Rectal smooth muscle tissue (tissue), 1 donor: ENCODE results near the gene STARD9.

Experiments
- H3K27ac ChIP-seq: one replicate; pipeline ENCODE4 v1.7.0; 2013; ENCODE audit warnings: low read depth, low read length, inconsistent platforms
- H3K27me3 ChIP-seq: one replicate; pipeline ENCODE4 v1.7.0; 2013; ENCODE audit warnings: low read length; ENCODE audit not compliant: control insufficient read depth, insufficient read depth
- H3K36me3 ChIP-seq: one replicate; pipeline ENCODE4 v1.7.0; 2013; ENCODE audit warnings: low read length; ENCODE audit not compliant: control insufficient read depth, insufficient read depth
- H3K4me1 ChIP-seq: one replicate; pipeline ENCODE4 v1.7.0; 2013; ENCODE audit warnings: low read length; ENCODE audit not compliant: control insufficient read depth, insufficient read depth
- H3K4me3 ChIP-seq: one replicate; pipeline ENCODE4 v1.7.0; 2013; ENCODE audit warnings: low read length
- H3K9ac ChIP-seq: one replicate; pipeline ENCODE4 v1.7.0; 2013; ENCODE audit warnings: low read length

STARD9 gene

GRCh38 chr15:42619656-42620371 lies 44.4 kb downstream of the STARD9 start:
- Histone ChIP-seq H3K27me3 (no peaks in the 10 kb centered on the region), H3K27ac (no peak overlapping the region), H3K4me1 (no peaks in the 10 kb centered on the region), H3K4me3 (no peak overlapping the region), H3K9ac (no peak overlapping the region), H3K36me3 (peaks cover 2% of the 10 kb centered on the region)

GRCh38 chr15:42621386-42621785 lies 46.0 kb downstream of the STARD9 start:
- Histone ChIP-seq H3K36me3 (peaks cover 2% of the 10 kb centered on the region), H3K9ac (no peak overlapping the region)

GRCh38 chr15:42621996-42622925 lies 46.9 kb downstream of the STARD9 start:
- no peak overlapping the region for H3K27ac ChIP-seq
- peaks cover 2% of the 10 kb centered on the region for H3K36me3 ChIP-seq
- H3K9ac ChIP-seq, result no peak overlapping the region
- H3K4me3 ChIP-seq, result no peak overlapping the region
- no peaks in the 10 kb centered on the region for H3K4me1 ChIP-seq
- H3K27me3 ChIP-seq, result no peaks in the 10 kb centered on the region

More at GRCh38 chr15:42621386-42621785, 46.0 kb downstream of the STARD9 start:
- Histone ChIP-seq H3K27ac (no peak overlapping the region), H3K4me3 (no peak overlapping the region), H3K27me3 (no peaks in the 10 kb centered on the region), H3K4me1 (no peaks in the 10 kb centered on the region)

- H3K27ac ChIP-seq, result no peak overlapping the region
- H3K27me3 ChIP-seq, result no peaks in the 10 kb centered on the region
- H3K4me3 ChIP-seq, result no peak overlapping the region
- no peak overlapping the region for H3K9ac ChIP-seq
- peaks cover 2% of the 10 kb centered on the region for H3K36me3 ChIP-seq
- no peaks in the 10 kb centered on the region for H3K4me1 ChIP-seq
Observed at GRCh38 chr15:42623951-42624350, 48.5 kb downstream of the STARD9 start.

GRCh38 chr15:42627485-42627884 lies 52.1 kb downstream of the STARD9 start:
- H3K27me3 ChIP-seq, result no peaks in the 10 kb centered on the region
- H3K9ac ChIP-seq, result no peak overlapping the region
- peaks cover 2% of the 10 kb centered on the region for H3K36me3 ChIP-seq
- no peaks in the 10 kb centered on the region for H3K4me1 ChIP-seq
- no peak overlapping the region for H3K4me3 ChIP-seq
- no peak overlapping the region for H3K27ac ChIP-seq

- Histone ChIP-seq H3K27me3 (no peaks in the 10 kb centered on the region), H3K4me1 (no peaks in the 10 kb centered on the region), H3K27ac (no peak overlapping the region), H3K9ac (no peak overlapping the region), H3K36me3 (peaks cover 2% of the 10 kb centered on the region), H3K4me3 (no peak overlapping the region)
Observed at GRCh38 chr15:42628761-42629160, 53.4 kb downstream of the STARD9 start.

- Histone ChIP-seq H3K36me3 (peaks cover 2% of the 10 kb centered on the region), H3K27me3 (no peaks in the 10 kb centered on the region), H3K9ac (no peak overlapping the region), H3K4me3 (no peak overlapping the region), H3K27ac (no peak overlapping the region), H3K4me1 (no peaks in the 10 kb centered on the region)
Observed at GRCh38 chr15:42632105-42632675, 56.8 kb downstream of the STARD9 start.

GRCh38 chr15:42640109-42640508 lies 64.7 kb downstream of the STARD9 start:
- H3K27me3 ChIP-seq, result no peaks in the 10 kb centered on the region
- H3K27ac ChIP-seq, result no peak overlapping the region
- H3K4me1 ChIP-seq, result no peaks in the 10 kb centered on the region
- H3K9ac ChIP-seq, result no peak overlapping the region
- H3K4me3 ChIP-seq, result no peak overlapping the region
- peaks cover 5% of the 10 kb centered on the region for H3K36me3 ChIP-seq

GRCh38 chr15:42650208-42651066 lies 75.0 kb downstream of the STARD9 start:
- no peak overlapping the region for H3K4me3 ChIP-seq
- H3K4me1 ChIP-seq, result no peaks in the 10 kb centered on the region
- H3K27me3 ChIP-seq, result no peaks in the 10 kb centered on the region
- H3K27ac ChIP-seq, result no peak overlapping the region
- H3K9ac ChIP-seq, result no peak overlapping the region
- peaks cover 2% of the 10 kb centered on the region for H3K36me3 ChIP-seq

- no peaks in the 10 kb centered on the region for H3K4me1 ChIP-seq
- H3K27ac ChIP-seq, result no peak overlapping the region
- H3K27me3 ChIP-seq, result no peaks in the 10 kb centered on the region
- peaks cover 12% of the 10 kb centered on the region for H3K36me3 ChIP-seq
- no peak overlapping the region for H3K9ac ChIP-seq
- no peak overlapping the region for H3K4me3 ChIP-seq
Observed at GRCh38 chr15:42665827-42666226, 90.4 kb downstream of the STARD9 start.

GRCh38 chr15:42667855-42668254 lies 92.4 kb downstream of the STARD9 start:
- H3K9ac ChIP-seq, result no peak overlapping the region
- H3K27me3 ChIP-seq, result no peaks in the 10 kb centered on the region
- H3K27ac ChIP-seq, result no peak overlapping the region
- H3K36me3 ChIP-seq, result peaks cover 14% of the 10 kb centered on the region
- H3K4me1 ChIP-seq, result no peaks in the 10 kb centered on the region
- H3K4me3 ChIP-seq, result no peak overlapping the region

GRCh38 chr15:42670451-42670850 lies 95.0 kb downstream of the STARD9 start:
- H3K36me3 ChIP-seq, result peaks cover 13% of the 10 kb centered on the region
- H3K4me3 ChIP-seq, result no peak overlapping the region
- H3K27me3 ChIP-seq, result no peaks in the 10 kb centered on the region
- H3K27ac ChIP-seq, result no peak overlapping the region
- no peak overlapping the region for H3K9ac ChIP-seq
- no peaks in the 10 kb centered on the region for H3K4me1 ChIP-seq
